Transverse colon (tissue), 4 donors: ENCODE measurements around the gene EPYC. TPM values are rescaled to one million over a fixed set of nuclear protein-coding genes. Genes with fewer than 3 reads are reported as not detected.

Source experiments
- DNase-seq: peaks from one replicate; pipeline ENCODE4 v3.0.0-alpha.2; 2019
- H3K27ac ChIP-seq, 4 donors: fragments of 200-600 bp; sonication (generic); 2 replicates each; pipeline ENCODE4 v1.5.1; 2016 to 2018; ENCODE audit warnings: inconsistent platforms in 4 of 4
- H3K27me3 ChIP-seq: fragments of 200-600 bp; sonication (generic); 2 replicates; pipeline ENCODE4 v1.5.1; 2017; ENCODE audit warnings: inconsistent platforms
- H3K36me3 ChIP-seq, 4 donors: fragments of 200-600 bp; sonication (generic); 2 replicates each; pipeline ENCODE4 v1.5.1; 2017 to 2019; ENCODE audit warnings: inconsistent platforms in 4 of 4
- H3K4me1 ChIP-seq, 4 donors: fragments of 200-600 bp; sonication (generic); 2 replicates each; pipeline ENCODE4 v1.5.1; 2017 to 2020; ENCODE audit warnings: inconsistent platforms in 4 of 4
- H3K4me3 ChIP-seq, 4 donors: fragments of 200-600 bp; sonication (generic); 1 replicate in 1 of 4; 2 replicates in 3 of 4; pipeline versions ENCODE4 v1.5.1 to v1.6.1; 2017 to 2019; ENCODE audit warnings: inconsistent platforms in 4 of 4
- H3K9me3 ChIP-seq, 2 donors: fragments of 200-600 bp; sonication (generic); 2 replicates each; pipeline ENCODE4 v1.5.1; 2017 to 2019; ENCODE audit warnings: inconsistent platforms in 2 of 2
- EP300 ChIP-seq: sonication (generic); formaldehyde crosslinking; IDR thresholded peaks from one replicate; pipeline ENCODE4 v1.6.1; 2017; ENCODE audit warnings: antibody characterized with exemption, low read depth
- POLR2A ChIP-seq: fragments of 450-650 bp; IDR thresholded peaks from one replicate; pipeline ENCODE4 v1.6.1; 2016; ENCODE audit warnings: antibody characterized with exemption, mild to moderate bottlenecking, moderate library complexity
- POLR2AphosphoS5 ChIP-seq, 3 donors: sonication (generic); formaldehyde crosslinking; IDR thresholded peaks; one replicate each; pipeline ENCODE4 v1.6.1; 2016; ENCODE audit warnings: antibody characterized with exemption in 3 of 3
- WGBS, 2 donors: methylation state at CpG; one replicate each; pipeline ENCODE4 v1.1.5; 2018; ENCODE audit warnings: low coverage in 1 of 2; 5-methylcytosine and 5-hydroxymethylcytosine counted together
- in situ Hi-C, 4 donors: fragments of 200-750 bp; cut with MboI; loops; one replicate each; pipeline versions ENCODE4 v1.15.0 to v1.15.1; 2017; ENCODE audit warnings: low sequenced_read_pairs in 3 of 4, low pct_ligation_motif_present in 1 of 4, low pct_unique_long_range_greater_than_20kb in 1 of 4
- intact Hi-C: fragments of 100-400 bp; cut with DNase I; formaldehyde crosslinking; loops from one replicate; pipeline ENCODE4 v1.15.1; 2023; ENCODE audit warnings: low total_unique reads
- total RNA-seq, 4 donors: library from RNA; depleted of rRNA; stranded (reverse); fragments of >200 nt; gene quantifications; one replicate each; pipeline ENCODE4 v1.1.0, GENCODE V29; 2016
- TF ChIP-seq, protein P1 (sequence below), 5 experiments: fragments of 200-600 bp in 3 of 5; fragments of 450-650 bp in 2 of 5; sonication (generic) in 3 of 5; IDR thresholded peaks; 1 replicate in 2 of 5; 2 replicates in 3 of 5; pipeline ENCODE4 v1.5.1; 2016 to 2017; ENCODE audit warnings: antibody characterized with exemption in 5 of 5, inconsistent platforms in 3 of 5, mild to moderate bottlenecking in 2 of 5, moderate library complexity in 1 of 5

The EPYC gene, protein sequence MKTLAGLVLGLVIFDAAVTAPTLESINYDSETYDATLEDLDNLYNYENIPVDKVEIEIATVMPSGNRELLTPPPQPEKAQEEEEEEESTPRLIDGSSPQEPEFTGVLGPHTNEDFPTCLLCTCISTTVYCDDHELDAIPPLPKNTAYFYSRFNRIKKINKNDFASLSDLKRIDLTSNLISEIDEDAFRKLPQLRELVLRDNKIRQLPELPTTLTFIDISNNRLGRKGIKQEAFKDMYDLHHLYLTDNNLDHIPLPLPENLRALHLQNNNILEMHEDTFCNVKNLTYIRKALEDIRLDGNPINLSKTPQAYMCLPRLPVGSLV
- not detected for total RNA-seq

DNA sequence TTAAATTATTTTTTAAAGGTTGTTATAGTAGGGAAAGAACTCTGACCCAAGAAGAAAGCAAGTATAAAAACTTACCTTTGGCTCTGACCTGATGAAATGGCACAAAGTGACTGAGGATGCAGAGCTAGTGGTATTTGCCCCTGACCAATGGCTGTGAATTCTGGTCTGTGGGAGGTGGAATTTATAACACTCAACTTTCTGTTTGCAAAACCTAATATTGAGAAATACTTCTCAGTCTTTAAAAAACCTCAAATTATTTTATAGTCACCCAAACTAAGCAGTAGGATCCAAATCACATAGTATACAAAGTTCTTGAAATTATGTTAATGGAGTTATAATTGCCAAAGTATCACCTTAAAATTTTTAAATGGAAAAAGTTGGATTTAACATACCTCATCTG, at the start of gene EPYC:
Gene EPYC (minus strand): TSS at position 101 of the 400 bp plus-strand sequence. CDS start 2,407 bp downstream, outside the sequence.
- H3K9me3 ChIP-seq = no peaks in the 10 kb centered on the region
- in situ Hi-C loops = no loop called here
- no peaks in the 10 kb centered on the region for H3K4me1 ChIP-seq
- no peak for TF ChIP-seq EP300
- TF ChIP-seq, protein P1, sequence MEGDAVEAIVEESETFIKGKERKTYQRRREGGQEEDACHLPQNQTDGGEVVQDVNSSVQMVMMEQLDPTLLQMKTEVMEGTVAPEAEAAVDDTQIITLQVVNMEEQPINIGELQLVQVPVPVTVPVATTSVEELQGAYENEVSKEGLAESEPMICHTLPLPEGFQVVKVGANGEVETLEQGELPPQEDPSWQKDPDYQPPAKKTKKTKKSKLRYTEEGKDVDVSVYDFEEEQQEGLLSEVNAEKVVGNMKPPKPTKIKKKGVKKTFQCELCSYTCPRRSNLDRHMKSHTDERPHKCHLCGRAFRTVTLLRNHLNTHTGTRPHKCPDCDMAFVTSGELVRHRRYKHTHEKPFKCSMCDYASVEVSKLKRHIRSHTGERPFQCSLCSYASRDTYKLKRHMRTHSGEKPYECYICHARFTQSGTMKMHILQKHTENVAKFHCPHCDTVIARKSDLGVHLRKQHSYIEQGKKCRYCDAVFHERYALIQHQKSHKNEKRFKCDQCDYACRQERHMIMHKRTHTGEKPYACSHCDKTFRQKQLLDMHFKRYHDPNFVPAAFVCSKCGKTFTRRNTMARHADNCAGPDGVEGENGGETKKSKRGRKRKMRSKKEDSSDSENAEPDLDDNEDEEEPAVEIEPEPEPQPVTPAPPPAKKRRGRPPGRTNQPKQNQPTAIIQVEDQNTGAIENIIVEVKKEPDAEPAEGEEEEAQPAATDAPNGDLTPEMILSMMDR (IDR thresholded peaks at IDR 0.05) = no peak
- no peak for TF ChIP-seq POLR2AphosphoS5 (IDR thresholded peaks at IDR 0.05)
- no peak for TF ChIP-seq POLR2A
- no peaks in the 10 kb centered on the region for H3K36me3 ChIP-seq
- H3K4me3 ChIP-seq = no peak within 1 kb of the TSS
- DNase-seq = no peak
- H3K27me3 ChIP-seq = no peaks in the 10 kb centered on the region
- intact Hi-C loops = no loop called here
- H3K27ac ChIP-seq = no peak within 1 kb of the TSS

DNA sequence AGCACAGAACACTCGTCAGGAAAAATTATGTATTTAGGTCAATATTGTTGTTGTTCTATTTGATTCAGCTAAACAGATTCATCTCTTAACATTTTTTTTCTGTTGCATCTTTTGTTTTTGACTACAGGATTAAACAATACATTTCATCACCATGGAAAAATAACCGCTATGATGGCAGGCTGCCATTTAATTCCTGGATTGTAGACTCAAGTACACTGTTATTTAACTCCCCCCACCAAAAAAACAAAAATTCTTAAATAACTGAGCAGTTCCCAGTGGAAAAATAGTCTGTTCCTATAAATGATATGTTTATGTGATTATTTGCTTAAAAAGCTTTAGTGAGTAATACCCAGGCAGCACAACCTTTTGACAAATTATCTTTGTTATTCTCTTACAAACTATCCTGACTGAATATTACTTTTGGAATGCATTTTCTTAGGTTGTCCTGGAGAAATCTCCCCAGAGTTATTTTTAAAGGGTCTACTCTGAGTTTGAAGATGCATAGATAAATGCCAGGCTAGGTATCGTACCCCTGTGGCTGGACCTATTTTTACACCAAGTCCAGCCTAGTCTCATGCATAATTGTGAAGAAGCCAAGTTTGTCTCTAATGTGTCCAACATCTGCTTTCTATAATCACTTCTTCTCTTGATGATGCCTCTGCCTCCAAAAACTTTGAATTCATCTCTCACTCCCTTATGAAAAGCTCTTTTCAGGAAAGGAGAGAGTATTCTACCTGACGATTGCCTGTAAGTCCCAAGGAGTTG, 49.4 kb upstream of the EPYC start:
- Histone ChIP-seq H3K27ac (peak overlapping the region in 2 of 4 donors; percentile 16 to 40), H3K9me3 (no peaks in the 10 kb centered on the region), H3K4me3 (no peak overlapping the region), H3K27me3 (no peaks in the 10 kb centered on the region), H3K36me3 (no peaks in the 10 kb centered on the region), H3K4me1 (no peaks in the 10 kb centered on the region)
- WGBS, 2 donors = 47 to 63% methylated on average over 4 of the region's 4 CpGs
- intact Hi-C loops (no loop called here), in situ Hi-C loops (no loop called here)
- TF ChIP-seq POLR2AphosphoS5 (IDR thresholded peaks at IDR 0.05) = no peak
- TF ChIP-seq EP300 = no peak
- TF ChIP-seq POLR2A = no peak
- TF ChIP-seq, protein P1 (IDR thresholded peaks at IDR 0.05) = no peak
- DNase-seq = peak; percentile 7

DNA sequence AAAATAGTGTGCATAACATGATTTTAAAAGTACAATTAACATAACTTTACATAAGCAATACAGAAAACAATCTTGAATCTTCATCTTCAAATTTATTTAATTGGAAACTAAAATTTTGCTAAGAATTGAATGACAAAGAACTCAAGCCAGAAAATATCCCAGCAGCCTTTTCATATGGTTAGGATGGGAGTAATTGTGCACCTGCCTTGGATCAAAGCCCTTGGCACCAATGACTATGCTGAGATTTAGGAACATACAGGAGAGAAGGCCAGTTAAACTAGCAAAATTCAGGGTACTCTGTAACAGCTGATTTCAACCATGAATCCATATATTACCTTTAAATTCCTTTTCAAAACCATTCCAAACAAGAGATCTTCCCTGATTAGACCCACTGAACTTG, 47.3 kb upstream of the EPYC start:
- in situ Hi-C loops = no loop called here

DNA sequence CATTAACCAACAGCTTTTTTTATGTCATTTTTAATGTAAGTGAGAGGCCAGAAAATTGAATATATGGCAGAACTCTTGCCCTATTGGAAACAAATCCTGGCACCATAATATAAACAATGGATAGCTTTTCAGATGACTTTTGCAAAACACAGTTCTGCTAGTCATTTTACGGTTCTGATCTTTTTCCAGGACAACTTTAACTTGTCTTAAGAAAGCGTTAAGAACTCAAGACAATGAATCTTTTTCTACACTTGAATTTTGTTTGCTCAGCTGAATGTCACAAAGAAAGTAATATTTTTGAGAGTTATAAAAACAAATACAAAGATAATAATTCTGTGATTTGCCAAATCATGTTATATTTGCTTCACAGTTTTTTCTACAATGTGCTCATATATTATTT, 39.8 kb upstream of the EPYC start:
- in situ Hi-C loops = no loop called here
- intact Hi-C loops = no loop called here
- TF ChIP-seq POLR2AphosphoS5 (IDR thresholded peaks at IDR 0.05) (no peak), EP300 (no peak), POLR2A (no peak)
- TF ChIP-seq, protein P1 (IDR thresholded peaks at IDR 0.05) = no peak
- Histone ChIP-seq H3K27ac (no peak overlapping the region), H3K4me1 (no peaks in the 10 kb centered on the region), H3K36me3 (no peaks in the 10 kb centered on the region), H3K27me3 (no peaks in the 10 kb centered on the region), H3K9me3 (no peaks in the 10 kb centered on the region), H3K4me3 (no peak overlapping the region)
- DNase-seq = no peak
- WGBS, 2 donors = 70 to 72% methylated on average over 2 of the region's 2 CpGs

More for the DNA sequence above, 47.3 kb upstream of the EPYC start:
- no peak for DNase-seq
- no peak overlapping the region for H3K4me3 ChIP-seq
- intact Hi-C loops = no loop called here
- H3K9me3 ChIP-seq = no peaks in the 10 kb centered on the region
- H3K4me1 ChIP-seq = no peaks in the 10 kb centered on the region
- no peaks in the 10 kb centered on the region for H3K36me3 ChIP-seq
- TF ChIP-seq POLR2AphosphoS5 (IDR thresholded peaks at IDR 0.05) (no peak), POLR2A (no peak), EP300 (no peak)
- TF ChIP-seq, protein P1 (IDR thresholded peaks at IDR 0.05) = no peak
- no peaks in the 10 kb centered on the region for H3K27me3 ChIP-seq
- no peak overlapping the region for H3K27ac ChIP-seq
